Neural progenitor cell (in vitro differentiated cells): ENCODE measurements around the gene CD180.

ENCODE experiments used
- EZH2phosphoT487 ChIP-seq: fragments of 200-600 bp; sonication (generic); IDR thresholded peaks from 2 replicates; pipeline ENCODE4 v1.6.1; 2017; ENCODE audit warnings: antibody characterized with exemption
- TF ChIP-seq, protein P1 (sequence below): fragments of 200-600 bp; sonication (generic); IDR thresholded peaks from 2 replicates; pipeline ENCODE4 v1.5.1; 2017; ENCODE audit warnings: antibody characterized with exemption, mild to moderate bottlenecking

DNA sequence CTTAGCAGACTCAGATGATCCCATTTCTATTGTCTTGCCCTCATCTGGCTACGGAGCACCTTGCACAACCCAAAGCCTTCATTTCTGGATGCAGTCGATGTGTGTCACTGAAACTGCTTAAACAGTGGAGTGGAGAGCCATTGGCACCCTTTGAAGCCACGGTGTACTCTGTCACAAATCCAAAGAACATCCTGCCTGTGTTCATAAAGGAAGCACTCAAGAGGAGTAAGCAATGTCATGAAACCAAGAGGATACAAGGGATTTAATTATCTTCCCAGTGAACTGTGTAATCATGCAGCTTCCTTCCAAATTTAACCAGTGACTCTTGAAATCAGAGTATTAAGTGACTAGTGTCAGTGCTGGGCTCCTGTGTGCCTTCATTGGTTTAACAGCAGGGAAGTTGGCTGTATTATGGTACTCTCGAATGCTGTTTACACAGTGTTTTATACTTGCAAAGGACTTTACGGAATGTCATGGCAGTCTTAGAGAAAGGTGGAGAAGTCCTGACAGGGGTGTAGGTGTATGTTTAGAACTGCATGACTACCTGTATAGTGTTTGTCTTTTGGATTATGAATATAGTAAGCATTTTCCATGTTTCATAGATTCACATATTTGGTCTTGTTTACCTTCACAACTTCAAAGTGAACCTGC, 41.9 kb downstream of the CD180 start:
- TF ChIP-seq, protein P1, sequence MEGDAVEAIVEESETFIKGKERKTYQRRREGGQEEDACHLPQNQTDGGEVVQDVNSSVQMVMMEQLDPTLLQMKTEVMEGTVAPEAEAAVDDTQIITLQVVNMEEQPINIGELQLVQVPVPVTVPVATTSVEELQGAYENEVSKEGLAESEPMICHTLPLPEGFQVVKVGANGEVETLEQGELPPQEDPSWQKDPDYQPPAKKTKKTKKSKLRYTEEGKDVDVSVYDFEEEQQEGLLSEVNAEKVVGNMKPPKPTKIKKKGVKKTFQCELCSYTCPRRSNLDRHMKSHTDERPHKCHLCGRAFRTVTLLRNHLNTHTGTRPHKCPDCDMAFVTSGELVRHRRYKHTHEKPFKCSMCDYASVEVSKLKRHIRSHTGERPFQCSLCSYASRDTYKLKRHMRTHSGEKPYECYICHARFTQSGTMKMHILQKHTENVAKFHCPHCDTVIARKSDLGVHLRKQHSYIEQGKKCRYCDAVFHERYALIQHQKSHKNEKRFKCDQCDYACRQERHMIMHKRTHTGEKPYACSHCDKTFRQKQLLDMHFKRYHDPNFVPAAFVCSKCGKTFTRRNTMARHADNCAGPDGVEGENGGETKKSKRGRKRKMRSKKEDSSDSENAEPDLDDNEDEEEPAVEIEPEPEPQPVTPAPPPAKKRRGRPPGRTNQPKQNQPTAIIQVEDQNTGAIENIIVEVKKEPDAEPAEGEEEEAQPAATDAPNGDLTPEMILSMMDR, result no peak
- TF ChIP-seq EZH2phosphoT487, result no peak
